ENCODE measurements around the gene DBH.

DBH gene

GRCh38 chr9:133694686-133695085, 58.5 kb downstream of the DBH start:
- Histone ChIP-seq H3K27ac (replicated peaks) (no peak overlapping the region), H3K27me3 (ENCODE audit: insufficient read depth, poor library complexity, severe bottlenecking) (peaks cover 3% of the 10 kb centered on the region), H3K4me3 (replicated peaks; ENCODE audit: insufficient read depth, low read length) (no peak overlapping the region)
- DNase-seq (ENCODE audit: low read depth in 1 of 2, low spot score in 1 of 2): no peak
- TF ChIP-seq SPI1 (IDR thresholded peaks at IDR 0.05; ENCODE audit: borderline replicate concordance, low read depth): no peak
- TF ChIP-seq, protein P1, sequence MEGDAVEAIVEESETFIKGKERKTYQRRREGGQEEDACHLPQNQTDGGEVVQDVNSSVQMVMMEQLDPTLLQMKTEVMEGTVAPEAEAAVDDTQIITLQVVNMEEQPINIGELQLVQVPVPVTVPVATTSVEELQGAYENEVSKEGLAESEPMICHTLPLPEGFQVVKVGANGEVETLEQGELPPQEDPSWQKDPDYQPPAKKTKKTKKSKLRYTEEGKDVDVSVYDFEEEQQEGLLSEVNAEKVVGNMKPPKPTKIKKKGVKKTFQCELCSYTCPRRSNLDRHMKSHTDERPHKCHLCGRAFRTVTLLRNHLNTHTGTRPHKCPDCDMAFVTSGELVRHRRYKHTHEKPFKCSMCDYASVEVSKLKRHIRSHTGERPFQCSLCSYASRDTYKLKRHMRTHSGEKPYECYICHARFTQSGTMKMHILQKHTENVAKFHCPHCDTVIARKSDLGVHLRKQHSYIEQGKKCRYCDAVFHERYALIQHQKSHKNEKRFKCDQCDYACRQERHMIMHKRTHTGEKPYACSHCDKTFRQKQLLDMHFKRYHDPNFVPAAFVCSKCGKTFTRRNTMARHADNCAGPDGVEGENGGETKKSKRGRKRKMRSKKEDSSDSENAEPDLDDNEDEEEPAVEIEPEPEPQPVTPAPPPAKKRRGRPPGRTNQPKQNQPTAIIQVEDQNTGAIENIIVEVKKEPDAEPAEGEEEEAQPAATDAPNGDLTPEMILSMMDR (IDR thresholded peaks at IDR 0.05; ENCODE audit: insufficient read depth, low read length): no peak
- TF ChIP-seq REST (IDR thresholded peaks at IDR 0.05; ENCODE audit: insufficient replicate concordance, low read depth): no peak
- no peak for TF ChIP-seq GABPA (IDR thresholded peaks at IDR 0.05; ENCODE audit: low read depth)
- no peak for TF ChIP-seq POLR2AphosphoS5 (IDR thresholded peaks at IDR 0.05; ENCODE audit: low read depth)

GRCh38 chr9:133696071-133696472, 59.9 kb downstream of the DBH start:
- Histone ChIP-seq H3K4me3 (replicated peaks; ENCODE audit: insufficient read depth, low read length) (no peak overlapping the region), H3K27ac (replicated peaks) (no peak overlapping the region), H3K27me3 (ENCODE audit: insufficient read depth, poor library complexity, severe bottlenecking) (peaks cover 10% of the 10 kb centered on the region)
- TF ChIP-seq SPI1 (IDR thresholded peaks at IDR 0.05; ENCODE audit: borderline replicate concordance, low read depth) (no peak), GABPA (IDR thresholded peaks at IDR 0.05; ENCODE audit: low read depth) (no peak), REST (IDR thresholded peaks at IDR 0.05; ENCODE audit: insufficient replicate concordance, low read depth) (no peak), POLR2AphosphoS5 (IDR thresholded peaks at IDR 0.05; ENCODE audit: low read depth) (no peak)
- TF ChIP-seq, protein P1 (IDR thresholded peaks at IDR 0.05; ENCODE audit: insufficient read depth, low read length): no peak
- no peak for DNase-seq (ENCODE audit: low read depth in 1 of 2, low spot score in 1 of 2)

GRCh38 chr9:133699546-133699945, 63.4 kb downstream of the DBH start:
- peaks cover 35% of the 10 kb centered on the region for H3K27me3 ChIP-seq (ENCODE audit: insufficient read depth, poor library complexity, severe bottlenecking)
- no peak for DNase-seq (ENCODE audit: low read depth in 1 of 2, low spot score in 1 of 2)
- no peak overlapping the region for H3K27ac ChIP-seq (replicated peaks)
- H3K4me3 ChIP-seq (replicated peaks; ENCODE audit: insufficient read depth, low read length): no peak overlapping the region
- TF ChIP-seq POLR2AphosphoS5 (IDR thresholded peaks at IDR 0.05; ENCODE audit: low read depth): no peak
- TF ChIP-seq SPI1 (IDR thresholded peaks at IDR 0.05; ENCODE audit: borderline replicate concordance, low read depth): no peak
- TF ChIP-seq, protein P1 (IDR thresholded peaks at IDR 0.05; ENCODE audit: insufficient read depth, low read length): no peak
- TF ChIP-seq REST (IDR thresholded peaks at IDR 0.05; ENCODE audit: insufficient replicate concordance, low read depth): no peak
- no peak for TF ChIP-seq GABPA (IDR thresholded peaks at IDR 0.05; ENCODE audit: low read depth)
